Neuron (in vitro differentiated cells): Measurements from ENCODE around the gene PARD3.
"Not testable (repeated sequence)": the region's sequence is repeated elsewhere in the genome, so short reads cannot be mapped to it uniquely, and the experiment has no call there.

Experiments used
- H2AFZ ChIP-seq: one replicate; pipeline ENCODE4 v1.6.1; 2013; ENCODE audit warnings: low read depth, mild to moderate bottlenecking, inconsistent platforms, low read length, moderate library complexity
- H3K27me3 ChIP-seq: one replicate; pipeline ENCODE4 v1.6.1; 2013; ENCODE audit warnings: low read length; ENCODE audit not compliant: insufficient read depth
- H3K36me3 ChIP-seq: one replicate; pipeline ENCODE4 v1.6.1; 2013; ENCODE audit warnings: low read length; ENCODE audit not compliant: insufficient read depth
- H3K4me1 ChIP-seq: one replicate; pipeline ENCODE4 v1.6.1; 2013; ENCODE audit warnings: low read length; ENCODE audit not compliant: insufficient read depth
- H3K4me3 ChIP-seq: 2 replicates; pipeline ENCODE4 v1.5.1; 2013; ENCODE audit warnings: mild to moderate bottlenecking, low read length, moderate library complexity
- H3K9me3 ChIP-seq: one replicate; pipeline ENCODE4 v1.6.1; 2013; ENCODE audit warnings: low read length

PARD3 gene

DNA sequence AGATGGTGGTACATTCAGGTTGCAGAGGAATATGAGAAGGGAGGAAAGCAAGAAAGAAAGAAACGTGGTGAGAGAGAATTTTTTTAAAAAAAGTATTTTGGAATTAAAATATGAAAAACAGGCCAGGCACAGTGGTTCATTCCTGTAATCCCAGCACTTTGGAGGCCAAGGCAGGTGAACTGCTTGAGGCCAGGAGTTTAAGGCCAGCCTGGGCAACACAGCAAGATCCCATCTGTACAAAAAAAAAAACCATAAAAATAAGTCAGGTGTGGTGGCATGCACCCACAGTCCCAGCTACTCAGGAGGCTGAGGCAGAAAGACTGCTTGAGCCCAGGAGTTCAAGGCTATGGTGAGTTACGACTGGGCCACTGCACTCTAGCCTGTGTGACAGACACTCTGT lies 112.1 kb downstream of the PARD3 start:
- H3K27me3 ChIP-seq, result no peaks in the 10 kb centered on the region
- no peaks in the 10 kb centered on the region for H3K36me3 ChIP-seq
- peaks cover 7% of the 10 kb centered on the region for H3K4me1 ChIP-seq
- H3K9me3 ChIP-seq, result no peaks in the 10 kb centered on the region
- H3K4me3 ChIP-seq, result no peak overlapping the region
- no peak overlapping the region for H2AFZ ChIP-seq

DNA sequence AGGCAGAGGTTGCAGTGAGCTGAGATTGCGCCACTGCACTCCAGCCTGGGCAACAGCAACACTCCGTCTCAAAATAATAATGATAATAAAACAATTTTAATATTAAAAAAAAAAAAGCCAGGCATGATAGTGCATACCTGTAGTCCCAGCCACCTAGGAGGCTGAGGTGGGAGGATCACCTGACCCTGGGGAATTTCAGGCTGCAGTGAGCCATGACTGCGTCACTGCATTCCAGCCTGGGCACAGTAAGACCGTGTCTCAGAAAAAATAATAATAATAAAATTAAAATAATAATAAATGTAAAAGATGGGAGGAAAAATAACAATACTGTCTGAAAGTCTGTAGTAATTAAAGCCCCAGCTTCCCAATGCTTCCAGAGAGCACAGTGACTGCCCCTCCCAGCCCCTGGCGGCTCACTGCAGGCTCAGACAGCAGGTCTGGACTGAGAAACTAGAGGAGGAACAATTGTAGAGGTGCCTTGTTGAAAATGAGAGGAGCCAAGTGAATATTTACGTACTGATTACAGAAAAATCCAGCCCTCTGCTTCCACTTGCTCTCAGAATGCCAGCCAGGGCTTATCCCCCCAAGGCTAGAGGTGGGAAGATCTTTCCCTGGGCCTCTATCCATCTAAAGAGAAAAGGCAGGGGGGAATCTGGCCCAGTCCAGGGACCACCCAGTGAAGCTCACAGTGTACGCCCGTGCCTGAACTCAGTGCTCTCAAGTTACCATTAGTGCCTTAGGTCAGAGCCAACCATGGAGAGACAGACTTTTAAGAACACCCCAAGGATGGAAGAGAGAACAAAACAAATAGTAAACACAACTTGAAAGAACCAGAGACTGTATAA lies 112.8 kb downstream of the PARD3 start:
- H3K4me3 ChIP-seq, result no peak overlapping the region
- H3K27me3 ChIP-seq, result no peaks in the 10 kb centered on the region
- peaks cover 14% of the 10 kb centered on the region for H3K4me1 ChIP-seq
- no peaks in the 10 kb centered on the region for H3K36me3 ChIP-seq
- no peaks in the 10 kb centered on the region for H3K9me3 ChIP-seq
- H2AFZ ChIP-seq, result no peak overlapping the region

DNA sequence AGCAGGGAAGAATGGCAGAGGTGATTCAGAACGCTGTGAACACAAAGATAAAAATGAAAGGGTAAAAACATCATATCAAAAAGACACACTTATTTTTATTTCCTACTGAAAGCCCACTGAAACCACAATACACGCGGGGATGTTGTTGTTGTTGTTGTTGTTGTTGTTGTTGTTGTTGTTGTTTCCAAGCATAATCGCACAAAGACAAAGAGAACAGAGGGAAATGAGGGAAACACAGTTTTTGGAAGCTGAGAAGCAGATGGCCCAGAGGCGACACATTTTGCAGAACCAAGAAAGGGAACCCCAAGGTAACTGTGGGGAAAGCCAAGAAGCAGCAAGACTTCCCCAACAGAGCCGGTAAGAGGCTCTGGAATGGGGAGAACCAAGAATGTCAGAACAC lies 113.9 kb downstream of the PARD3 start:
- Histone ChIP-seq H3K27me3 (no peaks in the 10 kb centered on the region), H3K4me1 (peaks cover 25% of the 10 kb centered on the region), H3K9me3 (no peaks in the 10 kb centered on the region), H3K4me3 (no peak overlapping the region), H2AFZ (no peak overlapping the region), H3K36me3 (no peaks in the 10 kb centered on the region)

DNA sequence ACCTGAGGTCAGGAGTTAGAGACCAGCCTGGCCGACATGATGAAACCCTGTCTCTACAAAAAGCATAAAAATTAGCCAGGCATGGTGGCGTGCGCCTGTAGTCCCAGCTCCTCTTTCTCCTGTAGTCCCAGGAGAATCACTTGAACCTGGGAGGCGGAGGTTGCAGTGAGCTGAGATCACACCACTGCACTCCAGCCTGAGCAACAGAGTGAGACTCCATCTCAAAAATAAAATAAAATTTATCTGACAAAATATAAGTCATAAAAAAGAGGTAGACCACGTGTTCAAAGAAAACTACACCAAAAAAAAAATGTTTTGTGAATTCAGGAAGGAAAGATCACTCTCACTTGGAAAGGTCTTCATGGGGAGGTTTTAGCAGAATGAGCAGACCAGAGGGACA lies 114.3 kb downstream of the PARD3 start:
- not testable (repeated sequence) for H2AFZ ChIP-seq, H3K9me3 ChIP-seq, H3K4me3 ChIP-seq, H3K27me3 ChIP-seq, H3K36me3 ChIP-seq
- H3K4me1 ChIP-seq, result peaks cover 26% of the 10 kb centered on the region

DNA sequence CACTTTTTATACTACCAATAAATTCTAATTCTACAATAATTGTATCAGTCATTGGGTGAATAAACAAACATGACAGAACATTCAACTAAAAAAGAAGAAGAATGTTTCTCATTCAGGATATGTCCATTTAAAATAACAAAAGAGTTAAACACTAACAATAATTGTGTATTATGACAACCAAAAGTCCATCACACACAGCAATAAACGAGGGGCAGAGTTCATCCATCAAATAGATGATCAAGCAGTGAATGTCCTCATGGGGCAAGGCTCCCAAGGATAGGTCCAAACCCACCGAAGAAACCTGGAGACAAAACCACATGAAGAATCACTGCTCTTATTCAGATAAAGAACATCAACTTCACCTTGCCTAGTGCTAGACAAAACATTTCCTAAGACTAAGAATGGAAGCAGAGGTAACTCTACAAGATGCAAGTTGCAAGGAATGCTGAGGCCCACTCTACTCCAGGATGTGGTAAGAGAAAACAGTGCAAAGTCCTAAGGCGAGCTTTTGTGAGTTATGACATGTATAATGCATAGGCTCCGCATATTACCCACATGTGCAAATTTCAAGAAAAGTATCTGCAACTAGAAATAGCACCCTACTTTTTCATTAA lies 115.1 kb downstream of the PARD3 start:
- Histone ChIP-seq H3K36me3 (peaks cover 5% of the 10 kb centered on the region), H3K9me3 (no peaks in the 10 kb centered on the region), H3K4me1 (peaks cover 26% of the 10 kb centered on the region), H3K4me3 (no peak overlapping the region), H2AFZ (no peak overlapping the region), H3K27me3 (no peaks in the 10 kb centered on the region)

DNA sequence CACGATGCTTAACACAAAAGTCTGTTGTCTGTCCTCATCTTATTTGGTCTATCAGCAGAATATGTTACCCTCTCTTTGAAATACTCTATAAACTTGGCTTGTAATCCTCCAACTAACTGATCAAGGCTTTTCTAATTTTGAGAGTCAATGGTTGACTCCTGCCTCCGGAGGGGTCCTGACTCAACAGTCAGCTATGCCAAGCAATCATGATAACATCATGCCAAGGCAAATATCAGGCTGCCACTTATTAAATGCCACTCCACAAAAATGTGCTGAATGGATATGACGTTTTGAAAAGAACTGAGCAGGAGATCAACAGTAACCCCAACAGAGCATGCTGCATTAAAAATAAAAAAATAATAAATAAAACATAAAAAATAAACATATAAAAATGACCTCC lies 116.1 kb downstream of the PARD3 start:
- Histone ChIP-seq H3K4me1 (peaks cover 25% of the 10 kb centered on the region), H2AFZ (no peak overlapping the region), H3K27me3 (no peaks in the 10 kb centered on the region), H3K4me3 (no peak overlapping the region), H3K9me3 (no peaks in the 10 kb centered on the region), H3K36me3 (peaks cover 6% of the 10 kb centered on the region)

DNA sequence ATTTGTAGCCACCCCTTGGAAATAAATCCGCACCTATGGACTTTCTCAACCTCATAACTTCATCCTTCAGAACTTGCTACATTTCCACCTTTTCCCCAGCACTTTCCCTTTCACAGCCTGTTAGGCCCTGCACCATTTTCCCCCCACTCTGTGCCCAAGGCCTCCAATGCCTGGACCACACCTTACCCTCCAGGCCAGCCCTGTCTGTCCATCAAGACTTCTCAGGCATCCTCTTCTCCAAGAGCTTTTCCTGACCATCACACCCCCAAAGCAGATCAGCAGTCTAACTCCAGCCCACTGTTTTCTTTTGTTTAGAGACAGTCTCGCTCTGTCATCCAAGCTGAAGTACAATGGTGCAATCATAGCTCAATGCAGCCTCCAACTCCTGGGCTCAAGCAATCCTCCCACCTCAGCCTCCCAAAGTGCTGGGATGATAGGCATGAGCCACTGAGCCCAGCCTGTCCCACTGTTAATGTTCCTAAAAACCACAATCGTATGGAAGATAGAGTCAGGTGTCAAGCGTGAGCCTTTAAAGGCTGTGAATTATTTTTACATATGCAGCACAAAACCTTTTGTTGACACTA lies 116.8 kb downstream of the PARD3 start:
- Histone ChIP-seq H3K4me3 (no peak overlapping the region), H3K27me3 (no peaks in the 10 kb centered on the region), H2AFZ (no peak overlapping the region), H3K36me3 (peaks cover 8% of the 10 kb centered on the region), H3K4me1 (peaks cover 25% of the 10 kb centered on the region), H3K9me3 (no peaks in the 10 kb centered on the region)

DNA sequence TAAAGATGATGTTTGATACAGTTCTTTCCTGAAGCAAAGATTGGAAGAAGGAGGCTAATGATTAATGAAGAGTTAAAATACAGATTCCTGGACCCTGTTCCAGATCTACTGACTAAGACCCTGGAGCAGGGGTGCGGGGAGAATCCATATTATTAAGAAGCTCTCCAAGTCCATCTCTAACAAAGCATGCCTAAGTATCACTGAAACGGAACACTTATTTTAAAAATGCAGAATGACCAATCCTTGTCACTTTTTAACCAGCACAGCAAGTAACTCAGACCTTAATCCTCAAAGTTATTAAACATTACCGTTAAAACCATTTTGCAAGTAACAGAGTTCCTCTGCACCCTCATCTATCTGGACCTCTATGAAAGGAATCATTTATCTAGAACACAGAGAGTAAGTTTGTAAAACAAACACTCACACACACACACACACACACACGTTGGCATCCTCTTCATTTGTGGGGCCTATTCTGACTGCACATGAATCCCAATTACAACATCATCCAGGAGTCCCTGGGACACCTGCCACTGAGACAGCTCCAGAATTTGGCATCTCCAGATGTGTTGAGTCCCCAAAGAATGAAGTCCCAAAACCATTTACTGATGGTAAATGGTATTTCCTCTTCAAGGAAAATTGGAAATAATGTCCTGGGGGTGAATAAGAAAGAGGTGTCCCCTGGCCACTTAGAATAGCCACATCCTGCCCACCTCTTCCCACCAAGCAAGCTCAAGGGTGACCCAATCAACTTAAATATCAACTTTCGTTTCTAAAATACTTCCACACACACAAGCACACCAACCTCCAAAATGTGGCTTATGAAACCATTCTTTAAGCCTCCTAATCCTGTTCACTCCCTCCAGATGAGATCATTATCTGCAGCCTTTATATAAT lies 117.5 kb downstream of the PARD3 start:
- H3K9me3 ChIP-seq, result no peaks in the 10 kb centered on the region
- peaks cover 22% of the 10 kb centered on the region for H3K4me1 ChIP-seq
- no peak overlapping the region for H3K4me3 ChIP-seq
- H3K27me3 ChIP-seq, result no peaks in the 10 kb centered on the region
- no peak overlapping the region for H2AFZ ChIP-seq
- peaks cover 8% of the 10 kb centered on the region for H3K36me3 ChIP-seq

DNA sequence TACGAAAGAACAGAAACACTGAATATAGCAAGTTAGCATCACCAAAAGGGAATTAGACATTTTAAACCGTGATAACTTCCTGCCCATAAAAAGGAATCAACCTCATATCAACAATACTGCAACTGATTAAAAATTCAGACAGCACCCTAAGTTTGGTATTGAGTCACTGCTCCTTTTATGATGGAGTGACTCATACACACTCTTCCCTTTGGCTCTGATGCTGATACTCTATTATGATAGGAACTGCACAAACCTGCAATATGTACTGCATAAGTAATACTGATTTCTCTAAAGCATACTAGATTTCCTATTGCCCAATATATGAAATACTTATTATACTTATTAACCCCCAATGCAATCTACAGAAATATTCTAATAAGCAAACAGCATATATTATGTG lies 118.7 kb downstream of the PARD3 start:
- peaks cover 8% of the 10 kb centered on the region for H3K36me3 ChIP-seq
- peaks cover 19% of the 10 kb centered on the region for H3K4me1 ChIP-seq
- no peak overlapping the region for H2AFZ ChIP-seq
- H3K27me3 ChIP-seq, result no peaks in the 10 kb centered on the region
- H3K9me3 ChIP-seq, result no peaks in the 10 kb centered on the region
- H3K4me3 ChIP-seq, result no peak overlapping the region

DNA sequence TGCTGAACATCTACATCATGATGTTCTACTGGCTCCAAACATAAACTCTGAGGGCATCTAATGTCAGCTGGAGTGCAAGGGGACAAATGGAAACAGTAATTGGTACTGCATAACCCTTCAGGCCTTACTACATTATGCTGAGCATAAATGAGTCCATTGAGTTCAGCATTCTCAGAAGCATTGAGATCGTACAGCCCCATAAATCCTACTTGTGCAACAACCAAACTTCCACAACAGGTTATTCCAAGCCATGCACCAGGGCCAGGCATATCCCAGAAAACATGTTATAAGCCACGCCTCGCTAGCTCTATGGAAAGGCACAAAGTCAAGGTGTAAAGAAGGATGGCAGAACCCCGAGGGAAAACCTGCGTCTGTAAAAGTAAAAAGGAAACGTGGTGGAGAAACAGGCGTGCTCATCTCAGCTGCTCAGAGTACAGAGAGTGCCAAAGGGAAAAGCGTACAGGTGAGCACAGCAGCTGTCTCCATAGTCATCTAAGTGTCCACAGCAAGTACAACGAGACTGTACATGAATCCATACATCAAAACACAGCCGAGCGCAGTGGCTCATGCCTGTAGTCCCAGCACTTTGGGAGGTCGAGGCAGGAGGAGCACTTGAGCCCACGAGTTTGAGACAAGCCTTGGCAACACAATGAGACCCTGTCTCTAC lies 124.6 kb downstream of the PARD3 start:
- no peak overlapping the region for H2AFZ ChIP-seq

DNA sequence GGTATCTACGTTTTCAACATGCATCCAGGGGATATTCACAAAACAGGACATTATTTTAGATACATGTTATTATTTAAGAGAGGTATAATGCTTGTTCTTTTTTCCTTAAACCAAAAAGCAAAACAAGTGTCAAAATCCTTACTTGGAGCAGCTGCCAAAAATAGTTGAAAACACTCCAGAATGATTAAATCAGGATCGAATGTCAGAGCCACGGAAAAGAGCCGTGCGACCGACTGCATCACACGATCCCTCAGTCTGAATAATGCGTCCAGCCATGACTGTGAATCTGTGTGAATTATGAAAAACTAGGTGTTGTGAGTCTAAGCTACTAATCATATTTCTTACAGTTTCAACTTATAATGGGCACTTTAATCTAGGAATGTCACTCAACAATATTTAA lies 126.0 kb downstream of the PARD3 start:
- H3K36me3 ChIP-seq, result peaks cover 3% of the 10 kb centered on the region
- H3K4me3 ChIP-seq, result no peak overlapping the region
- H3K27me3 ChIP-seq, result no peaks in the 10 kb centered on the region
- H3K9me3 ChIP-seq, result no peaks in the 10 kb centered on the region
- H3K4me1 ChIP-seq, result no peaks in the 10 kb centered on the region
- no peak overlapping the region for H2AFZ ChIP-seq

More for the DNA sequence above, 124.6 kb downstream of the PARD3 start:
- no peaks in the 10 kb centered on the region for H3K4me1 ChIP-seq
- no peak overlapping the region for H3K4me3 ChIP-seq
- no peaks in the 10 kb centered on the region for H3K9me3 ChIP-seq
- no peaks in the 10 kb centered on the region for H3K27me3 ChIP-seq
- H3K36me3 ChIP-seq, result peaks cover 6% of the 10 kb centered on the region

DNA sequence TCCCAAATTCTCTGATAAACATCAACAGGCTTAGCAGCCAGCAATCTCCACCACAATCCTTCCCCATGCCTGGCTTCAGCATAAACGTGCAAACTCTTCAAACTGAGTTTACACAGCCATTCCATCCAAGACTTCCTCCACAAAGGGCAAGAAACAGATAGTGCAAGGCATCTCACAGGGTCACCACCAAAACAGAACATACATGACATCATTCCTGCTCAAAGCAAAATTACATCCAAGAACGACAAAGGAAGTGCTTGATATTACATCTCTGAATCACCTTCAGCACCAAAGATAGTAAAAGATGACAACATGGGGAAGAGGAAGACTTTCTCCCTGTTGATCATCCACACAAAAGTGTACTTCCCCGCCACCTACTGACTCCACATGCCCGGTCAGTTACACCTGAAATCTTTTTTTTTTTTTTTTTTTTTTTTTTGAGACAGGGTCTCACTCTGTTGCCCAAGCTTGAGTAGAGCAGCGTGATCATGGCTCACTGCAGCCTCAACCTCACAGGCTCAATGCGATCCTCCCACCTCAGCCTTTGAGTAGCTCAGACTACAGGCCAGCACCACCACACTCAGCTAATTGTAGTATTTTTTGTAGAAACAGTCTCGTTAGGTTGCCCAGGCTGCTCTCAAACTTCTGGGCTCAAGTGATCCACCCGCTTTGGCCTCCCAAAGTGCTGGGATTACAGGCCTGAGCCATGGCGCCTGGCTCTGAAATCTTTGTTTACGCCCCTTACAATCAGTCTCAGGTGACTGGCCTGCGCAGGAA lies 127.5 kb downstream of the PARD3 start:
- H3K4me3 ChIP-seq, result no peak overlapping the region
- no peaks in the 10 kb centered on the region for H3K36me3 ChIP-seq
- no peaks in the 10 kb centered on the region for H3K4me1 ChIP-seq
- no peaks in the 10 kb centered on the region for H3K27me3 ChIP-seq
- H2AFZ ChIP-seq, result no peak overlapping the region
- H3K9me3 ChIP-seq, result no peaks in the 10 kb centered on the region
